Mucosa of gallbladder (tissue), 1 donor: ENCODE data around the gene SPTY2D1. TPM values are rescaled to one million over a fixed set of nuclear protein-coding genes. Genes with fewer than 3 reads are reported as not detected.

Experiments
- DNase-seq: peaks from one replicate; pipeline ENCODE4 v3.0.0-alpha.2; 2020; ENCODE audit warnings: low spot score
- total RNA-seq: library from RNA; stranded (reverse); gene quantifications from one replicate; pipeline ENCODE4 v1.2.1, GENCODE V29; 2021
- donor health status: DM: no; HTN: no; CAD: no.

SPTY2D1 gene
- total RNA-seq, 1 donor from 2014 or later: 24.4 TPM

GRCh38 chr11:18564149-18564548, 70.0 kb downstream of the SPTY2D1 start:
- DNase-seq: no peak

GRCh38 chr11:18563090-18563730, 70.9 kb downstream of the SPTY2D1 start:
- no peak for DNase-seq

Other genes with a start within 250 kb of the SPTY2D1 start
- 298 TPM for gene LDHA, start 239.8 kb downstream of the SPTY2D1 start, total RNA-seq
- 0.89 TPM for gene LDHC, start 222.0 kb downstream of the SPTY2D1 start, total RNA-seq
- gene LDHAL6A, start 178.5 kb downstream of the SPTY2D1 start, total RNA-seq: not detected
- 54.4 TPM for gene TSG101, start 107.4 kb downstream of the SPTY2D1 start, total RNA-seq
- gene UEVLD, start 45.6 kb downstream of the SPTY2D1 start, total RNA-seq: 21.2 TPM
- gene MISFA, start 34.6 kb downstream of the SPTY2D1 start, total RNA-seq: 2.8 TPM
- 20.1 TPM for gene TMEM86A, start 64.4 kb upstream of the SPTY2D1 start, total RNA-seq
- 4.9 TPM for gene IGSF22, start 91.8 kb upstream of the SPTY2D1 start, total RNA-seq
- 0.43 TPM for gene PTPN5, start 157.5 kb upstream of the SPTY2D1 start, total RNA-seq